Cardiac muscle cell (in vitro differentiated cells and primary cell): ENCODE results near the gene CLDN20. TPM values are rescaled to one million over a fixed set of nuclear protein-coding genes. Genes with fewer than 3 reads are reported as not detected.
"Not testable (repeated sequence)": the region's sequence is repeated elsewhere in the genome, so short reads cannot be mapped to it uniquely, and the experiment has no call there.

Source experiments
- DNase-seq, 2 donors: peaks; one replicate each; pipeline versions ENCODE4 v3.0.0 to v3.0.0-alpha.2; 2010 to 2017; ENCODE audit warnings: low read depth in 1 of 2, low spot score in 1 of 2
- H3K27ac ChIP-seq: fragments of 200-600 bp; sonication (generic); 2 replicates; pipeline ENCODE4 v1.5.1; 2016
- H3K27me3 ChIP-seq: fragments of 200-600 bp; sonication (generic); 2 replicates; pipeline ENCODE4 v1.6.0; 2016; ENCODE audit warnings: control low read depth
- H3K36me3 ChIP-seq: fragments of 200-600 bp; sonication (generic); 2 replicates; pipeline ENCODE4 v1.5.1; 2016; ENCODE audit warnings: control low read depth
- H3K4me1 ChIP-seq: fragments of 200-600 bp; sonication (generic); 2 replicates; pipeline ENCODE4 v1.8.1; 2017; ENCODE audit warnings: low read depth, mild to moderate bottlenecking, mixed run types
- H3K4me3 ChIP-seq: fragments of 200-600 bp; sonication (generic); 2 replicates; pipeline ENCODE4 v1.5.1; 2016; ENCODE audit warnings: mild to moderate bottlenecking
- H3K9me3 ChIP-seq: fragments of 200-600 bp; sonication (generic); 2 replicates; pipeline ENCODE4 v1.5.1; 2017; ENCODE audit warnings: low read depth, mild to moderate bottlenecking, control low read depth
- CTCF ChIP-seq: IDR thresholded peaks from 2 replicates; pipeline ENCODE4 v1.5.1; 2012; ENCODE audit warnings: low read depth, mild to moderate bottlenecking, low read length
- polyA plus RNA-seq: library from polyadenylated mRNA; unstranded; fragments of >200 nt; fragmentation: Nextera tagmentation; extraction: Ambion mirVana; gene quantifications from 2 replicates; pipeline ENCODE4 v1.2.1, GENCODE V29; 2016
- total RNA-seq: library from RNA; depleted of rRNA; stranded (reverse); fragments of >200 nt; gene quantifications from 2 replicates; pipeline ENCODE4 v1.2.3, GENCODE V29; 2016

CLDN20 gene
- total and polyA plus RNA-seq, 2 experiments from 2014 or later = 0.44 TPM; not detected in 1

GRCh38 chr6:155267411-155267810 lies 3.6 kb downstream of the CLDN20 start:
- TF ChIP-seq CTCF = no peak
- Histone ChIP-seq H3K27ac (no peak overlapping the region), H3K36me3 (peaks cover 5% of the 10 kb centered on the region), H3K27me3 (peaks cover 58% of the 10 kb centered on the region), H3K4me3 (no peak overlapping the region), H3K9me3 (no peaks in the 10 kb centered on the region), H3K4me1 (peaks cover 5% of the 10 kb centered on the region)
- DNase-seq = no peak

- peaks cover 58% of the 10 kb centered on the region for H3K27me3 ChIP-seq
- TF ChIP-seq CTCF = peak; percentile 74
- peak; percentile 50 to 63 for DNase-seq
- not testable (repeated sequence) for H3K4me1 ChIP-seq, H3K36me3 ChIP-seq, H3K4me3 ChIP-seq, H3K27ac ChIP-seq, H3K9me3 ChIP-seq
Measured at GRCh38 chr6:155268088-155268867, 4.5 kb downstream of the CLDN20 start.

GRCh38 chr6:155269765-155270164 lies 6.0 kb downstream of the CLDN20 start:
- peaks cover 5% of the 10 kb centered on the region for H3K4me1 ChIP-seq
- H3K4me3 ChIP-seq = no peak overlapping the region
- peaks cover 59% of the 10 kb centered on the region for H3K27me3 ChIP-seq
- H3K27ac ChIP-seq = no peak overlapping the region
- no peak for TF ChIP-seq CTCF
- peaks cover 5% of the 10 kb centered on the region for H3K36me3 ChIP-seq
- DNase-seq = no peak
- no peaks in the 10 kb centered on the region for H3K9me3 ChIP-seq

- no peak overlapping the region for H3K4me3 ChIP-seq
- peaks cover 5% of the 10 kb centered on the region for H3K4me1 ChIP-seq
- H3K27me3 ChIP-seq = peaks cover 52% of the 10 kb centered on the region
- no peaks in the 10 kb centered on the region for H3K9me3 ChIP-seq
- no peak overlapping the region for H3K27ac ChIP-seq
- no peak for TF ChIP-seq CTCF
- DNase-seq = no peak
- peaks cover 5% of the 10 kb centered on the region for H3K36me3 ChIP-seq
Measured at GRCh38 chr6:155270561-155271091, 6.8 kb downstream of the CLDN20 start.

- no peak for DNase-seq
- Histone ChIP-seq H3K4me3 (no peak overlapping the region), H3K27ac (no peak overlapping the region), H3K4me1 (peaks cover 5% of the 10 kb centered on the region), H3K36me3 (peaks cover 5% of the 10 kb centered on the region), H3K27me3 (peaks cover 52% of the 10 kb centered on the region), H3K9me3 (no peaks in the 10 kb centered on the region)
- TF ChIP-seq CTCF = no peak
Measured at GRCh38 chr6:155271145-155271544, 7.3 kb downstream of the CLDN20 start.
